ENCODE results near the gene NTN1.

The NTN1 gene

GRCh38 chr17:9080983-9081382 lies 59.7 kb downstream of the NTN1 start:
- H3K9me2 ChIP-seq (ENCODE audit: low read depth, low read length): no peaks in the 10 kb centered on the region
- no peak overlapping the region for H2AFZ ChIP-seq (ENCODE audit: low read length)
- H3K27ac ChIP-seq (ENCODE audit: low read depth, low read length, poor library complexity, severe bottlenecking): no peak overlapping the region
- no peaks in the 10 kb centered on the region for H4K20me1 ChIP-seq (ENCODE audit: insufficient read depth, low read length)
- H3K4me1 ChIP-seq (ENCODE audit: insufficient read depth, low read length, severe bottlenecking): no peaks in the 10 kb centered on the region
- no peaks in the 10 kb centered on the region for H3K79me2 ChIP-seq (ENCODE audit: insufficient read depth, low read length)
- H3K36me3 ChIP-seq (ENCODE audit: insufficient read depth, low read length): no peaks in the 10 kb centered on the region
- H3K4me2 ChIP-seq (ENCODE audit: low read length): no peak overlapping the region
- no peak overlapping the region for H3K9ac ChIP-seq (ENCODE audit: low read length)
- TF ChIP-seq EZH2 (IDR thresholded peaks at IDR 0.05; ENCODE audit: borderline replicate concordance, low read length) (no peak), CTCF (IDR thresholded peaks at IDR 0.05; ENCODE audit: low read length) (no peak)
- H3K4me3 ChIP-seq (ENCODE audit: low read depth, low read length, poor library complexity, severe bottlenecking): no peak overlapping the region
- no peaks in the 10 kb centered on the region; the same call in 1 of the 2 replicates for H3K27me3 ChIP-seq (ENCODE audit: insufficient read depth, low read length)
- H3K9me3 ChIP-seq (ENCODE audit: low read length): no peaks in the 10 kb centered on the region
- H3F3A ChIP-seq (ENCODE audit: insufficient read depth, low read length): no peaks in the 10 kb centered on the region

GRCh38 chr17:9086577-9086976 lies 65.3 kb downstream of the NTN1 start:
- Histone ChIP-seq H4K20me1 (ENCODE audit: insufficient read depth, low read length) (no peaks in the 10 kb centered on the region), H3K4me3 (ENCODE audit: low read depth, low read length, poor library complexity, severe bottlenecking) (no peak overlapping the region), H2AFZ (ENCODE audit: low read length) (no peak overlapping the region), H3K4me1 (ENCODE audit: insufficient read depth, low read length, severe bottlenecking) (no peaks in the 10 kb centered on the region), H3F3A (ENCODE audit: insufficient read depth, low read length) (no peaks in the 10 kb centered on the region), H3K9me2 (ENCODE audit: low read depth, low read length) (no peaks in the 10 kb centered on the region), H3K27me3 (ENCODE audit: insufficient read depth, low read length) (no peaks in the 10 kb centered on the region), H3K4me2 (ENCODE audit: low read length) (no peak overlapping the region), H3K36me3 (ENCODE audit: insufficient read depth, low read length) (no peaks in the 10 kb centered on the region), H3K27ac (ENCODE audit: low read depth, low read length, poor library complexity, severe bottlenecking) (no peak overlapping the region), H3K9ac (ENCODE audit: low read length) (no peak overlapping the region), H3K9me3 (ENCODE audit: low read length) (no peaks in the 10 kb centered on the region), H3K79me2 (ENCODE audit: insufficient read depth, low read length) (no peaks in the 10 kb centered on the region)
- TF ChIP-seq CTCF (IDR thresholded peaks at IDR 0.05; ENCODE audit: low read length) (no peak), EZH2 (IDR thresholded peaks at IDR 0.05; ENCODE audit: borderline replicate concordance, low read length) (no peak)

GRCh38 chr17:9087921-9088320 lies 66.6 kb downstream of the NTN1 start:
- Histone ChIP-seq H2AFZ (ENCODE audit: low read length) (no peak overlapping the region), H3K4me2 (ENCODE audit: low read length) (no peak overlapping the region), H3K9me3 (ENCODE audit: low read length) (no peaks in the 10 kb centered on the region), H3K4me1 (ENCODE audit: insufficient read depth, low read length, severe bottlenecking) (no peaks in the 10 kb centered on the region), H3K9ac (ENCODE audit: low read length) (no peak overlapping the region), H3K9me2 (ENCODE audit: low read depth, low read length) (no peaks in the 10 kb centered on the region), H3K36me3 (ENCODE audit: insufficient read depth, low read length) (no peaks in the 10 kb centered on the region), H3K27ac (ENCODE audit: low read depth, low read length, poor library complexity, severe bottlenecking) (no peak overlapping the region), H3K4me3 (ENCODE audit: low read depth, low read length, poor library complexity, severe bottlenecking) (no peak overlapping the region), H3K27me3 (ENCODE audit: insufficient read depth, low read length) (no peaks in the 10 kb centered on the region), H3K79me2 (ENCODE audit: insufficient read depth, low read length) (no peaks in the 10 kb centered on the region), H3F3A (ENCODE audit: insufficient read depth, low read length) (no peaks in the 10 kb centered on the region), H4K20me1 (ENCODE audit: insufficient read depth, low read length) (no peaks in the 10 kb centered on the region)
- TF ChIP-seq EZH2 (IDR thresholded peaks at IDR 0.05; ENCODE audit: borderline replicate concordance, low read length): no peak
- no peak for TF ChIP-seq CTCF (IDR thresholded peaks at IDR 0.05; ENCODE audit: low read length)

Measured in OCI-LY1 (cell line).